Esophagus muscularis mucosa (tissue), 4 donors: Measurements from ENCODE around the gene PRDM16. TPM values are rescaled to one million over a fixed set of nuclear protein-coding genes. Genes with fewer than 3 reads are reported as not detected.

Experiments
- DNase-seq: peaks from one replicate; pipeline ENCODE4 v3.0.0-alpha.2; 2017; ENCODE audit errors: extremely low spot score
- H3K27ac ChIP-seq, 4 donors: fragments of 200-600 bp; sonication (generic); replicated peaks in 1 of 4; 1 replicate in 3 of 4; 2 replicates in 1 of 4; pipeline ENCODE4 v1.5.1; 2016 to 2019; ENCODE audit warnings: mild to moderate bottlenecking in 1 of 4
- H3K27me3 ChIP-seq, 4 donors: fragments of 200-600 bp; sonication (generic); one replicate each; pipeline versions ENCODE4 v1.5.1 to v1.6.0; 2016 to 2019
- H3K36me3 ChIP-seq, 4 donors: fragments of 200-600 bp; sonication (generic); one replicate each; pipeline ENCODE4 v1.5.1; 2016 to 2019
- H3K4me1 ChIP-seq, 4 donors: fragments of 200-600 bp; sonication (generic); one replicate each; pipeline ENCODE4 v1.5.1; 2016 to 2019
- H3K4me3 ChIP-seq, 4 donors: fragments of 200-600 bp; sonication (generic); 1 replicate in 2 of 4; 2 replicates in 2 of 4; pipeline ENCODE4 v1.5.1; 2016 to 2019; ENCODE audit warnings: mild to moderate bottlenecking in 4 of 4, moderate library complexity in 1 of 4
- H3K9me3 ChIP-seq, 4 donors: fragments of 200-600 bp; sonication (generic); 1 replicate in 3 of 4; 2 replicates in 1 of 4; pipeline ENCODE4 v1.5.1; 2016 to 2019
- EP300 ChIP-seq: sonication (generic); formaldehyde crosslinking; IDR thresholded peaks from one replicate; pipeline ENCODE4 v1.6.1; 2017; ENCODE audit warnings: antibody characterized with exemption
- POLR2A ChIP-seq: fragments of 450-650 bp; IDR thresholded peaks from one replicate; pipeline ENCODE4 v1.6.1; 2017; ENCODE audit warnings: antibody characterized with exemption, moderate library complexity, mild to moderate bottlenecking, low read depth
- POLR2AphosphoS5 ChIP-seq, 2 donors: sonication (generic); formaldehyde crosslinking; IDR thresholded peaks; one replicate each; pipeline ENCODE4 v1.6.1; 2017; ENCODE audit warnings: antibody characterized with exemption in 2 of 2
- WGBS: methylation state at CpG from one replicate; pipeline ENCODE4 v1.1.5; 2018; 5-methylcytosine and 5-hydroxymethylcytosine counted together
- intact Hi-C: fragments of 100-400 bp; cut with DNase I; formaldehyde crosslinking; loops from one replicate; pipeline ENCODE4 v1.15.1; 2023
- total RNA-seq, 4 donors: library from RNA; depleted of rRNA; stranded (reverse); fragments of >200 nt; gene quantifications; one replicate each; pipeline versions ENCODE4 v1.1.0 to v1.2.1, GENCODE V29; 2016
- TF ChIP-seq, protein P1 (sequence below), 3 experiments: fragments of 200-600 bp in 2 of 3; fragments of 450-650 bp in 1 of 3; sonication (generic) in 2 of 3; IDR thresholded peaks; one replicate each; pipeline ENCODE4 v1.5.1; 2017 to 2019; ENCODE audit warnings: antibody characterized with exemption in 3 of 3, mild to moderate bottlenecking in 2 of 3, moderate library complexity in 1 of 3

The PRDM16 gene
- total RNA-seq, 4 donors from 2014 or later: 1.2 to 4.4 (median 2.2) TPM

DNA sequence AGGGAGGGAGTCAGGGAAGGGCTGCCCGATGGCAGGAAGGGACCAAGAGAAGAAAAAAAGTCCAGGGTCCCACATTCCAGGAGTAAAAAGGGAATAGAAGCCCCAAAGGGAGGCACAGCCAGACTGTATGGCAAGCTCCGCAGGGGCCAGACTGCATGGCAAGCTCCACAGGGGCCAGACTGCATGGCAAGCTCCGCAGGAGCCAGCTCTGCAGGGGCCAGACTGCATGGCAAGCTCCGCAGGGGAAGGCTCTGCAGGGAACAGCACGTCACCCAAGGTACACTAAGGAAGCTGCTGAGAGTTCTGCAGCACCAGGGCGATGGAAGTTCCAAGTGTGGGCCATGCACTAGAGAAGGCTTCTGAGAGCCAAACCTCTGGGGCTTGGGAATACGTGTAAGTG lies 228.8 kb downstream of the PRDM16 start:
- 87% methylated on average over 5 of the region's 7 CpGs for WGBS
- H3K4me1 ChIP-seq: no peaks in the 10 kb centered on the region
- peaks cover 0 to 6% (median 2%) of the 10 kb centered on the region in 4 donors for H3K9me3 ChIP-seq
- DNase-seq: no peak
- H3K36me3 ChIP-seq: no peaks in the 10 kb centered on the region
- no peak overlapping the region for H3K4me3 ChIP-seq
- no peak overlapping the region for H3K27ac ChIP-seq
- no peak for TF ChIP-seq POLR2A
- no peak for TF ChIP-seq POLR2AphosphoS5 (IDR thresholded peaks at IDR 0.05)
- TF ChIP-seq EP300: no peak
- TF ChIP-seq, protein P1, sequence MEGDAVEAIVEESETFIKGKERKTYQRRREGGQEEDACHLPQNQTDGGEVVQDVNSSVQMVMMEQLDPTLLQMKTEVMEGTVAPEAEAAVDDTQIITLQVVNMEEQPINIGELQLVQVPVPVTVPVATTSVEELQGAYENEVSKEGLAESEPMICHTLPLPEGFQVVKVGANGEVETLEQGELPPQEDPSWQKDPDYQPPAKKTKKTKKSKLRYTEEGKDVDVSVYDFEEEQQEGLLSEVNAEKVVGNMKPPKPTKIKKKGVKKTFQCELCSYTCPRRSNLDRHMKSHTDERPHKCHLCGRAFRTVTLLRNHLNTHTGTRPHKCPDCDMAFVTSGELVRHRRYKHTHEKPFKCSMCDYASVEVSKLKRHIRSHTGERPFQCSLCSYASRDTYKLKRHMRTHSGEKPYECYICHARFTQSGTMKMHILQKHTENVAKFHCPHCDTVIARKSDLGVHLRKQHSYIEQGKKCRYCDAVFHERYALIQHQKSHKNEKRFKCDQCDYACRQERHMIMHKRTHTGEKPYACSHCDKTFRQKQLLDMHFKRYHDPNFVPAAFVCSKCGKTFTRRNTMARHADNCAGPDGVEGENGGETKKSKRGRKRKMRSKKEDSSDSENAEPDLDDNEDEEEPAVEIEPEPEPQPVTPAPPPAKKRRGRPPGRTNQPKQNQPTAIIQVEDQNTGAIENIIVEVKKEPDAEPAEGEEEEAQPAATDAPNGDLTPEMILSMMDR (IDR thresholded peaks at IDR 0.05): no peak
- intact Hi-C loops: no loop called here
- peaks cover 0 to 40% (median 0%) of the 10 kb centered on the region in 4 donors for H3K27me3 ChIP-seq

DNA sequence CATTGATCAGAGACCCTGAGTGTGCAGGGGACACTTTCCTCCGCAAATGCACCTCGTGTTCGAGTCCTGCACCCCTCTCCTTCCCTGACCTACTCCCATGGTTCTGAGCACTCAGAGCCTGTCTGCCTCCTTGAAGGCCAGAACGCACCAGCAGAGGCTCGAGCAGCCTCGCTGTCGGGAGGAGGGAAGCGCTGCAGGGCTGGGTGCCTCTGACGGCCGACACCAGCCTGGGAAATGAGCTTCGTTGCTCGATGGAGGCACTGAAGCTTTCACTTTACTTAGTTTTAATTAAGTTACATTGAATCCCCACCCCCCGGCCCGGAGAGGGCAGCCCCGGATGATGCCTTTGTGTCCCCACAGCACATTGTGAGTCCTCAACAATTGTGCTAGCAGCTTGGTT lies 229.2 kb downstream of the PRDM16 start:
- WGBS: 89% methylated on average over 7 of the region's 15 CpGs
- no peaks in the 10 kb centered on the region for H3K4me1 ChIP-seq
- no peaks in the 10 kb centered on the region for H3K36me3 ChIP-seq
- peaks cover 0 to 6% (median 2%) of the 10 kb centered on the region in 4 donors for H3K9me3 ChIP-seq
- intact Hi-C loops: no loop called here
- H3K4me3 ChIP-seq: no peak overlapping the region
- peaks cover 0 to 38% (median 0%) of the 10 kb centered on the region in 4 donors for H3K27me3 ChIP-seq
- DNase-seq: no peak
- TF ChIP-seq, protein P1 (IDR thresholded peaks at IDR 0.05): no peak
- no peak overlapping the region for H3K27ac ChIP-seq

DNA sequence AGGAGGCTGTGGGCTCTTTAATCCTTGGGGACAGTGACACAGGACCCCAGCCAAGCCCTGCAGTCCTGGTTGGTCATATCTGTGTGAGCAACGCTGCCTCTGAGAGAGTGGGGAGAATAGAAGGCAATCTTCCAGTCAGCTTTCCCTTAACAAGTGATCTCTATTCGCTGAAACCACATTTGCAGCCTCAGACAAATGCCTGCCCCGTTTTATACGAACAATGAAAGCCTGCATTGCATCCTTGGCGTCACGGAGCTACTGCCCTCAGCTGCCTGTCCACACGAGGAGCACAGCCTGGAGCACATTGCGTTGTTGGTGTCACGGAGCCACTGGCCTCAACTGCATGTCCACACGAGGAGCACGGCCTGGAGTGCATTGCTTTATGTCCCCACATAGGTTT lies 235.2 kb downstream of the PRDM16 start:
- Histone ChIP-seq H3K27me3 (peaks cover 0 to 6% (median 0%) of the 10 kb centered on the region in 4 donors), H3K4me3 (no peak overlapping the region), H3K4me1 (peaks cover 0 to 3% (median 0%) of the 10 kb centered on the region in 4 donors), H3K27ac (no peak overlapping the region), H3K36me3 (no peaks in the 10 kb centered on the region), H3K9me3 (peaks cover 0 to 6% (median 2%) of the 10 kb centered on the region in 4 donors)
- no peak for TF ChIP-seq POLR2AphosphoS5 (IDR thresholded peaks at IDR 0.05)
- no peak for TF ChIP-seq POLR2A
- TF ChIP-seq, protein P1 (IDR thresholded peaks at IDR 0.05): no peak
- TF ChIP-seq EP300: no peak
- DNase-seq: no peak
- intact Hi-C loops: no loop called here
- 86% methylated on average over 9 of the region's 11 CpGs for WGBS

DNA sequence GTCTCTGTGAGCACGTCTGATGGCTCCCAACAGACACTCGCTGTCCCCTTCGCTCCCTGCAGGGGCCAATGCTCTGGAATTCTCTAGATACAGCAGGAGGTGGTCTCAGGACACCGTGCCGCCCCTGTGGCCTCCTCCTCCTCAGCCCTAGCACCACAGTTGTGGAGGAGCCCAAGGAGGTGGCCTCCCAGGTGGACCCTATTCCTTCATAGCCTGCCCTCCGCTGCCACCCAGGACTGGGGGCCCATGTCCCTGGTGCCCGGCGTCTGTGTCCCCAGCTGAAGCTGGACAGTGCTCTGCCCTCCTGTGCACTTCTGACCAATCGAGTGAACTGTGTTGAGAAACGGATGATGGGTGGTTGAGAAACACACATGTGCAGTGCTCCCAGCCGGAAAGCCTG lies 235.7 kb downstream of the PRDM16 start:
- Histone ChIP-seq H3K27ac (no peak overlapping the region), H3K9me3 (peaks cover 0 to 6% (median 2%) of the 10 kb centered on the region in 4 donors), H3K4me3 (no peak overlapping the region), H3K36me3 (no peaks in the 10 kb centered on the region), H3K27me3 (peaks cover 0 to 8% (median 0%) of the 10 kb centered on the region in 4 donors), H3K4me1 (peaks cover 0 to 3% (median 0%) of the 10 kb centered on the region in 4 donors)
- TF ChIP-seq POLR2AphosphoS5 (IDR thresholded peaks at IDR 0.05) (no peak), POLR2A (no peak), EP300 (no peak)
- TF ChIP-seq, protein P1 (IDR thresholded peaks at IDR 0.05): no peak
- no peak for DNase-seq
- intact Hi-C loops: no loop called here
- 90% methylated on average over 3 of the region's 11 CpGs for WGBS

DNA sequence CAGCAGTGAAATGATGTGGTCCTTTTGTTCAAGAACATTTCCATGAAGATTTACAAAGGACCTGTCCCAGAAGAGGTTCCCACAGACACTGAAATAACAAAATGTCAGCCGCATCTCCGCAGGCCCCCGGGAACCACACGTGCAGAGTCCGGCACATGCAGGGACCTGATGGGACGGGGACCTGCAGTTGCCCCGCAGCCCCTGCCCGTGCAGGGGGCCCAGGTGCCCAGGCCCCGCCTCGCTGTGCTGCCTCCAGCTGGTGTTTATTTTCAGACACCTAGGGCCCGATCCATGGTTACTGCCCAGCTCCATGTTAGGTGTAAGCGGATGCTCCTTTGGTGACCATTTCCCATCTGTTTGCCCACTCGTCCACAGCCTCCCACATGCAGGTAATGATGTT lies 236.2 kb downstream of the PRDM16 start:
- intact Hi-C loops: no loop called here
- Histone ChIP-seq H3K27ac (no peak overlapping the region), H3K36me3 (no peaks in the 10 kb centered on the region), H3K4me1 (peaks cover 0 to 3% (median 0%) of the 10 kb centered on the region in 4 donors), H3K9me3 (peaks cover 0 to 6% (median 2%) of the 10 kb centered on the region in 4 donors), H3K27me3 (peaks cover 0 to 12% (median 0%) of the 10 kb centered on the region in 4 donors), H3K4me3 (no peak overlapping the region)
- TF ChIP-seq POLR2A: no peak
- no peak for TF ChIP-seq POLR2AphosphoS5 (IDR thresholded peaks at IDR 0.05)
- TF ChIP-seq, protein P1 (IDR thresholded peaks at IDR 0.05): no peak
- no peak for TF ChIP-seq EP300
- WGBS: 94% methylated on average over 7 of the region's 13 CpGs
- no peak for DNase-seq
